ENCODE results near the gene CPNE5.

The CPNE5 gene

DNA sequence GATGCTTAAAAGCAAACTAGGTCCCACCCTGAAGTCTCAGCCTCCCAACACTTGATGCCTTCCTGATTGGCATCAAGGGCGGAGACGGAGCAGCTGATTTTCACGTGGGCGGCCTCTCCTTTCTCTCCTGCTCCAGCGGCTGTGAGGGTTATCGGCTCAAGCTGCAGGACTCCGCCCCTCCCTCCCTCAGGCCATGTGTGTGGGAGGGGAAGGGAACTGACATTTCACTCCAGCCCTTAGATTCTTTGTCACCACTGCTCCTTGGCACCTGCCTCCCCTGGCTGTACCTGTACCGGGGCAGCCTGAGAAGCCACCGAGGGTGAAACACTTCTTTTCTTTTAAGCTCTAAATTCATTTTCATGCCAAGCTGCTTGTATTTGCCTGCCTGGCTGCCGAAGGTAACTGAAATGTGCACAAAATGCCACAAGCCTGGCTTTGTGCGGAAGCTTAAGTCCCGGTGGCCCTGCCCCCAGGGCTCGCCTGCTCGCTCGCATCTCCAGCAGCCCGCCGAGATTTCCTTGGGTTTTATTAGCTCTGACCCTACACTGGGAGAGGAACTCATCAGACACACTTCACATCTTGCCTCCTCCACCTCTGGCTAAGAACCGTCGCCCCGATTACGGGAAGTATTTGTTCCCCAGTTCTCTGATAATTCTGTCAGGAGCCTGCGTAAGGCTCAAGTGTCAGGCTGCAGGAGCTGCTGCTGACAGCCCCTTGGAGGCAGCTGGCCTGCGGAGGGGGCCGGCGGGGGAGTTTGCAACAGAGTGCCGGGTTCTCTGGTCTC, 9.6 kb upstream of the CPNE5 start:
- H3K4me3 ChIP-seq (ENCODE audit: low read depth, low read length) = no peak overlapping the region
- TF ChIP-seq, protein P1, sequence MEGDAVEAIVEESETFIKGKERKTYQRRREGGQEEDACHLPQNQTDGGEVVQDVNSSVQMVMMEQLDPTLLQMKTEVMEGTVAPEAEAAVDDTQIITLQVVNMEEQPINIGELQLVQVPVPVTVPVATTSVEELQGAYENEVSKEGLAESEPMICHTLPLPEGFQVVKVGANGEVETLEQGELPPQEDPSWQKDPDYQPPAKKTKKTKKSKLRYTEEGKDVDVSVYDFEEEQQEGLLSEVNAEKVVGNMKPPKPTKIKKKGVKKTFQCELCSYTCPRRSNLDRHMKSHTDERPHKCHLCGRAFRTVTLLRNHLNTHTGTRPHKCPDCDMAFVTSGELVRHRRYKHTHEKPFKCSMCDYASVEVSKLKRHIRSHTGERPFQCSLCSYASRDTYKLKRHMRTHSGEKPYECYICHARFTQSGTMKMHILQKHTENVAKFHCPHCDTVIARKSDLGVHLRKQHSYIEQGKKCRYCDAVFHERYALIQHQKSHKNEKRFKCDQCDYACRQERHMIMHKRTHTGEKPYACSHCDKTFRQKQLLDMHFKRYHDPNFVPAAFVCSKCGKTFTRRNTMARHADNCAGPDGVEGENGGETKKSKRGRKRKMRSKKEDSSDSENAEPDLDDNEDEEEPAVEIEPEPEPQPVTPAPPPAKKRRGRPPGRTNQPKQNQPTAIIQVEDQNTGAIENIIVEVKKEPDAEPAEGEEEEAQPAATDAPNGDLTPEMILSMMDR (IDR thresholded peaks at IDR 0.05; ENCODE audit: control insufficient read depth, extremely low read depth, insufficient read depth) = no peak
- DNase-seq (ENCODE audit: low read depth) = no peak

DNA sequence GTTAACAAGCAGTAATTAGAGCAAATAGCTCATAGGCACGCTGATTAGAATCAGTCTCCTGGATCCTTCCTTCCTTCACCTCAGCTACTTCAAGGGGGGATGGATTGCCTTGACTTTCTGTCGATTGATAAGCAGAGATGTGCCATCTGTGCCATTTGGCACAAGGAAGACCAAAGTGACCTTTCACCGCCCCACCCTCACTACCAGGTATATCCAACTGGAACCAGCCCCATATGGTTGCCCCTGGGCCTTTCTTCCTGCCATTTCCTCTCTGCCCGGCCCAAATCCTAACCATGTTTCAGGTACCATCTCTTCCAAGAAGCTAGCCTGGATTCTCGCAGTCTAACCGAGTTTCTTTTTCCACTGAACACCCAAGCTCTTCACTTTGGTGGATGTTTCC, 8.7 kb upstream of the CPNE5 start:
- H3K4me3 ChIP-seq (ENCODE audit: low read depth, low read length) = no peak overlapping the region
- no peak for DNase-seq (ENCODE audit: low read depth)
- TF ChIP-seq, protein P1 (IDR thresholded peaks at IDR 0.05; ENCODE audit: control insufficient read depth, extremely low read depth, insufficient read depth) = no peak

DNA sequence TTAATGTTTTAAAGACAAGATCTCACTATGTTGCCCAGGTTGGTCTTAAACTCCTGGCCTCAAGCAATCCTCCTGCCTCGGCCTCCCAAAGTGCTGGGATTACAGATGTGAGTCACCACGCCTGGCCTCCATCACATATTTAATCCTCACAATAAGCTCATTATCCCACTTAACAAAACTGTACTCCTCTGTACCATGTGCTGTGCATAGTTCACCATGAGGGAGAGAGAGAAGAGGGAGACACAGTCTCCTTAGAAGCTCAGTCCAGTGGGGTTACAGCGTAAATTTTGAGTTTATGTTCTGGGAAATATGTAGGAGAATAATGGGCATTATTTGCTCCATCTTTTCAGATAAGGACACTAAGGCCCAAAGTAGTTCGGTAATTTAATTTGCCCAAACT, 7.9 kb upstream of the CPNE5 start:
- TF ChIP-seq, protein P1 (IDR thresholded peaks at IDR 0.05; ENCODE audit: control insufficient read depth, extremely low read depth, insufficient read depth) = no peak
- no peak for DNase-seq (ENCODE audit: low read depth)
- H3K4me3 ChIP-seq (ENCODE audit: low read depth, low read length) = no peak overlapping the region

DNA sequence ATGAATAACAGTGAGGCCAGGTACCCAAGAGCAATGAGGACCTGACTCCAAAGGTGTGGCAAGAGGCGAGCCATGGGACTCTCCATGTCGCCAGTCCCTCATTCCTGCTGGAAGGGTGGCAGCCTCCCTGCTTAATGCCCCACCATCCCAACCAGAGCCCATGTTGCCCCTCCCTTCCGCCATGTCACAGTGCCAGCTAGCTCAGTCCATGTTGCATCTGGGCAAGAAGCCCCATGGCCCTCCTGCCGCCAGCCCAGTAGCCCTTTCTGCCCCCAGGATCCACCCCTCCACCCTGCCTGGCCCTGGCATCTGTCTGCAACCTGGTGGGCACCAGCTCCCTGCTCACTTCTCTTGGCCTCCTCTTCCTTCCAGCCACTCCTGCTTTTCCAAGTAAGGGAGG, 6.0 kb upstream of the CPNE5 start:
- TF ChIP-seq, protein P1 (IDR thresholded peaks at IDR 0.05; ENCODE audit: control insufficient read depth, extremely low read depth, insufficient read depth) = no peak
- no peak overlapping the region for H3K4me3 ChIP-seq (ENCODE audit: low read depth, low read length)
- no peak for DNase-seq (ENCODE audit: low read depth)

DNA sequence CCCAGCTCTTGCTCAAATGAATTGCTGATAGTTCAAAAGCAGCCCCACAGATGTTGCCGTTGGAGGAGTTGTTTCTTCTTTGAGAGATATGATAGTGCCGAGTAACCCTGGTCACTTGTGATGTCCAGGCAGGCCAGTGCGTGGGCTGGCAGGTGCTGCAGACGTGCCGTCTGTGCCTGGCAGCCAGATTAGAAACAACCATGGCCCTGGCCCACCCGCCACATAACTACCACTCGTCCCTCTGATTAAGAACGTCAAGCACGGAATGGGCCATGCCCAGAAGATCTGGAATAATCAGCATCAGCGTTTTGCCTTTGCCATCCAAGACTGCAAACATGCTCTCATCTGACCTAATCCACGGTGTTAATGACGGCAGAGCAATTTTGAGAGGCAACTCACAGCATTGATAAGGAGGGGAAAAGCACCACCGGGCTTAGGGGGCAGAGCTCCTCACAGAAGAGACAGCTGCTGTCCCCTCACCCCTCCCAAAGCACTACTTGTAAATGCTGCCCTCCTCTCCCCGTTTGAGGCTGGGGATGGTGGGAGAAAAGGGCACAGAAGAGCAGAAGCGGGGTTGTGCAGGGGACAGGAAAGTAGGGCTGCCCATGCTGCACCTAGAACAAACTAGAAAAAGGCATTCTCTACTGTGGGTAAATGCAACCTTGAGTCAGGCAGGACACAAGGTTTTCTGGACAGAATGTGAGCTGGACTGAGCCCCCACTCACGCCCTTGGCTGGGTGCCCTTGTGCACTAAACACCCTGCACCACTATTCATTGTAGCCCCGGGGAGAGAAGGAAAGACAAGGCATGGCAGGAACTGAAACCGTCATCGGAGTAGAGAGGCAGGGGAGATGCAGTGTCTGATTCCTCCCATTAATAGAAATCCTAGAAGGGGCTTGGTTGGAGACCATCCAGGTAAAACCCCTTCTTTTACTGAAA, 5.3 kb upstream of the CPNE5 start:
- H3K4me3 ChIP-seq (ENCODE audit: low read depth, low read length) = no peak overlapping the region
- DNase-seq (ENCODE audit: low read depth) = no peak
- TF ChIP-seq, protein P1 (IDR thresholded peaks at IDR 0.05; ENCODE audit: control insufficient read depth, extremely low read depth, insufficient read depth) = no peak

DNA sequence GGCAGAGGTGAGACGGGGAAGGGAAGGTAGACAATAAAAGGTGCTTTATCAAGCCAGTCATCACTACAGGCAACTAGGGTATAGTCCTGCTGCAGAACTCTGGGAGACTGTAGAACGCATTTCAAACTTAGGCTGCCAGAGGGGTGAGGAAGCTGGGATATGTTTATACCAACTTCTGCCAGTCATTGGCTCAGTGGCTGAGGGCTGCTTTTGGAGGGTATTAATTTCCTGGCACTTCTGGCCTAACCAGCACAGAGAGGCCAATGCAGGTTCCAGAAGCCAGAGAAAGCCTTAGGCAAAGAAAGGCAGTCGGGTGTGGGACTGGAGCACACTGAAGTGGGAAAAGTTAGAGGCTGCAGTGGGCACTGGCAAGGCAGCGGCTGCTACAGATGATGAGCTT, 3.9 kb upstream of the CPNE5 start:
- no peak for DNase-seq (ENCODE audit: low read depth)
- TF ChIP-seq, protein P1 (IDR thresholded peaks at IDR 0.05; ENCODE audit: control insufficient read depth, extremely low read depth, insufficient read depth) = no peak
- H3K4me3 ChIP-seq (ENCODE audit: low read depth, low read length) = no peak overlapping the region

Measured in LNCaP clone FGC (cell line).